ENCODE results near the gene VEGFA. TPM values are rescaled to one million over a fixed set of nuclear protein-coding genes. Genes with fewer than 3 reads are reported as not detected.
A peak's percentile ranks its signal among the peaks of the same experiment; 100 is the strongest.

VEGFA gene
- total and polyA plus RNA-seq, 2 experiments from 2014 or later, result 148 to 179 TPM

GRCh38 chr6:43770372-43771209 lies 580 bp downstream of the VEGFA start:
- Histone ChIP-seq H3K27ac (peak overlapping the region; percentile 97), H3K9me2 (replicated peaks; ENCODE audit: insufficient read depth) (no peaks in the 10 kb centered on the region), H3K79me2 (peaks cover 55% of the 10 kb centered on the region), H2AFZ (peak overlapping the region; percentile 8), H3K27me3 (no peaks in the 10 kb centered on the region), H3K36me3 (replicated peaks; ENCODE audit: insufficient read depth, low read depth) (no peaks in the 10 kb centered on the region), H3K4me2 (peak overlapping the region; percentile 94), H3K4me1 (ENCODE audit: insufficient read depth) (peaks cover 57% of the 10 kb centered on the region), H3K4me3 (peak overlapping the region; percentile 98), H4K20me1 (ENCODE audit: insufficient read depth, poor library complexity, severe bottlenecking) (peaks cover 47% of the 10 kb centered on the region), H3K9me3 (ENCODE audit: low read depth) (no peaks in the 10 kb centered on the region)
- no peak for TF ChIP-seq EZH2phosphoT487 (IDR thresholded peaks at IDR 0.05; ENCODE audit: low read depth, severe bottlenecking, unreplicated experiment)
- no peak for TF ChIP-seq EZH2 (IDR thresholded peaks at IDR 0.05; ENCODE audit: borderline replicate concordance)
- no peak for TF ChIP-seq CTCF (IDR thresholded peaks at IDR 0.05; ENCODE audit: poor library complexity)
- under 1% methylated on average over 36 of the region's 84 CpGs for WGBS (ENCODE audit: low lambda C conversion rate, missing lambda C conversion rate)
- peak; percentile 74 for DNase-seq (ENCODE audit: low spot score)

DNA sequence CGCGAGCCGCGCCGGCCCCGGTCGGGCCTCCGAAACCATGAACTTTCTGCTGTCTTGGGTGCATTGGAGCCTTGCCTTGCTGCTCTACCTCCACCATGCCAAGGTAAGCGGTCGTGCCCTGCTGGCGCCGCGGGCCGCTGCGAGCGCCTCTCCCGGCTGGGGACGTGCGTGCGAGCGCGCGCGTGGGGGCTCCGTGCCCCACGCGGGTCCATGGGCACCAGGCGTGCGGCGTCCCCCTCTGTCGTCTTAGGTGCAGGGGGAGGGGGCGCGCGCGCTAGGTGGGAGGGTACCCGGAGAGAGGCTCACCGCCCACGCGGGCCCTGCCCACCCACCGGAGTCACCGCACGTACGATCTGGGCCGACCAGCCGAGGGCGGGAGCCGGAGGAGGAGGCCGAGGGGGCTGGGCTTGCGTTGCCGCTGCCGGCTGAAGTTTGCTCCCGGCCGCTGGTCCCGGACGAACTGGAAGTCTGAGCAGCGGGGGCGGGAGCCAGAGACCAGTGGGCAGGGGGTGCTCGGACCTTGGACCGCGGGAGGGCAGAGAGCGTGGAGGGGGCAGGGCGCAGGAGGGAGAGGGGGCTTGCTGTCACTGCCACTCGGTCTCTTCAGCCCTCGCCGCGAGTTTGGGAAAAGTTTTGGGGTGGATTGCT lies 1.3 kb downstream of the VEGFA start:
- Histone ChIP-seq H3K4me3 (peak overlapping the region; percentile 98), H3K27ac (peak overlapping the region; percentile 97), H3K4me1 (ENCODE audit: insufficient read depth) (peaks cover 49% of the 10 kb centered on the region), H2AFZ (peak overlapping the region; percentile 28), H3K27me3 (no peaks in the 10 kb centered on the region), H3K9me3 (ENCODE audit: low read depth) (no peaks in the 10 kb centered on the region), H4K20me1 (ENCODE audit: insufficient read depth, poor library complexity, severe bottlenecking) (peaks cover 54% of the 10 kb centered on the region), H3K9me2 (replicated peaks; ENCODE audit: insufficient read depth) (no peaks in the 10 kb centered on the region), H3K4me2 (peak overlapping the region; percentile 94), H3K79me2 (peaks cover 62% of the 10 kb centered on the region), H3K36me3 (replicated peaks; ENCODE audit: insufficient read depth, low read depth) (no peaks in the 10 kb centered on the region)
- under 1% methylated on average over 40 of the region's 66 CpGs for WGBS (ENCODE audit: low lambda C conversion rate, missing lambda C conversion rate)
- no peak for TF ChIP-seq EZH2phosphoT487 (IDR thresholded peaks at IDR 0.05; ENCODE audit: low read depth, severe bottlenecking, unreplicated experiment)
- TF ChIP-seq CTCF (IDR thresholded peaks at IDR 0.05; ENCODE audit: poor library complexity), result peak; percentile 18
- no peak for TF ChIP-seq EZH2 (IDR thresholded peaks at IDR 0.05; ENCODE audit: borderline replicate concordance)
- DNase-seq (ENCODE audit: low spot score), result peak; percentile 86

DNA sequence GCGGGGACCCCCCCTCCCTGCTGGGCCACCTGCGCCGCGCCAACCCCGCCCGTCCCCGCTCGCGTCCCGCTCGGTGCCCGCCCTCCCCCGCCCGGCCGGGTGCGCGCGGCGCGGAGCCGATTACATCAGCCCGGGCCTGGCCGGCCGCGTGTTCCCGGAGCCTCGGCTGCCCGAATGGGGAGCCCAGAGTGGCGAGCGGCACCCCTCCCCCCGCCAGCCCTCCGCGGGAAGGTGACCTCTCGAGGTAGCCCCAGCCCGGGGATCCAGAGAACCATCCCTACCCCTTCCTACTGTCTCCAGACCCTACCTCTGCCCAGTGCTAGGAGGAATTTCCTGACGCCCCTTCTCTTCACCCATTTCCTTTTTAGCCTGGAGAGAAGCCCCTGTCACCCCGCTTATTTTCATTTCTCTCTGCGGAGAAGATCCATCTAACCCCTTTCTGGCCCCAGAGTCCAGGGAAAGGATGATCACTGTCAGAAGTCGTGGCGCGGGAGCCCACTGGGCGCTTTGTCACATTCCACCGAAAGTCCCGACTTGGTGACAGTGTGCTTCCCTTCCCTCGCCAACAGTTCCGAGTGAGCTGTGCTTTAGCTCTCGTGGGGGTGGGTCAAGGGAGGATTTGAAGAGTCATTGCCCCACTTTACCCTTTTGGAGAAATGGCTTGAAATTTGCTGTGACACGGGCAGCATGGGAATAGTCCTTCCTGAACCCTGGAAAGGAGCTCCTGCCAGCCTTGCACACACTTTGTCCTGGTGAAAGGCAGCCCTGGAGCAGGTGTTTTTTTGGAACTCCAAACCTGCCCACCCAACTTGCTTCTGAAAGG lies 2.1 kb downstream of the VEGFA start:
- peaks cover 61% of the 10 kb centered on the region for H4K20me1 ChIP-seq (ENCODE audit: insufficient read depth, poor library complexity, severe bottlenecking)
- peaks cover 70% of the 10 kb centered on the region for H3K79me2 ChIP-seq
- no peak overlapping the region for H2AFZ ChIP-seq
- H3K9me3 ChIP-seq (ENCODE audit: low read depth), result no peaks in the 10 kb centered on the region
- peak overlapping the region; percentile 98 for H3K4me3 ChIP-seq
- H3K4me1 ChIP-seq (ENCODE audit: insufficient read depth), result peaks cover 44% of the 10 kb centered on the region
- H3K36me3 ChIP-seq (replicated peaks; ENCODE audit: insufficient read depth, low read depth), result no peaks in the 10 kb centered on the region
- H3K27me3 ChIP-seq, result no peaks in the 10 kb centered on the region
- 3% methylated on average over 33 of the region's 48 CpGs for WGBS (ENCODE audit: low lambda C conversion rate, missing lambda C conversion rate)
- TF ChIP-seq EZH2phosphoT487 (IDR thresholded peaks at IDR 0.05; ENCODE audit: low read depth, severe bottlenecking, unreplicated experiment) (no peak), EZH2 (IDR thresholded peaks at IDR 0.05; ENCODE audit: borderline replicate concordance) (no peak), CTCF (IDR thresholded peaks at IDR 0.05; ENCODE audit: poor library complexity) (no peak)
- H3K9me2 ChIP-seq (replicated peaks; ENCODE audit: insufficient read depth), result no peaks in the 10 kb centered on the region
- H3K4me2 ChIP-seq, result peak overlapping the region; percentile 94
- DNase-seq (ENCODE audit: low spot score), result peak; percentile 81
- peak overlapping the region; percentile 97 for H3K27ac ChIP-seq

Measured in hepatocyte (in vitro differentiated cells).